ENCODE data around the gene ANXA4. TPM values are rescaled to one million over a fixed set of nuclear protein-coding genes. Genes with fewer than 3 reads are reported as not detected.

Gene ANXA4
- total and polyA plus RNA-seq, 2 of the 13 experiments (the other 11 are each of a cell fraction or from before 2014, with no cell fraction given) = 155 to 168 TPM

DNA sequence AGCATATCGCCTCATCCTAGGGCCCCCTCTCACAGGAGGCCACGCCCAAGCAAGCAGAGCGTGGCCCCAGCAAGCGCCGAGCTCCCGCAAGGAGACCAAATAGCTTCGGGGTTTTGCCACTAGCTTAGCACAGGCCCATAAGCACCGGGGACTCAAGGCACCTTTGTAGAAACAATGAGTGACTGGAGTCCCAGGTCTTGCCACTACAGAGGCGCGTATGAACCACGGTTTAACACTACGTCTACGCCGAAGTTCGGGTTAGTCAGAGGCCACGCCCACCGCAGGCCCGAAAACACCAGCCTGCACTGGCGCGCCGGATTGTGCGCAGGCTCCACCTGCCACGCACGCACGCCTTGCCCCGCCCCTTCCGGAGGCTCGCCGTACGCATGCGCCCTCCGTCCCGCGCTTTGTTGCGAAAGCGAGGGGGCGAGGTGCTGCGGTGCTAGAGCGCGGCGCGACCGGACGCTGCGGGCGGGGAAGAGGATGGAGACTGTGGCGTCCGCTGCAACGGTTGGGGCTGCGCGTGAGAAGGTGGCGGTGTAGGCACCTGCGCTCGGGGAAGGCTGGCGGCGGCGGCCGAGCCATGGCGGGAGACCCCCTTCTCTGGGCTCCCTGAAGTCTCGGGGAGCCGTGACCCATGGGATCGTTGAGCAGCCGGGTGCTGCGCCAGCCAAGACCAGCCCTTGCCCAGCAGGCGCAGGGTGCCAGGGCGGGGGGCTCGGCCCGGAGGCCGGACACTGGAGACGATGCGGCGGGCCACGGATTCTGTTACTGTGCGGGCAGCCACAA is 87.5 kb downstream of the ANXA4 start, which contains the start of gene GMCL1 (continued):
- TF ChIP-seq, protein P1, sequence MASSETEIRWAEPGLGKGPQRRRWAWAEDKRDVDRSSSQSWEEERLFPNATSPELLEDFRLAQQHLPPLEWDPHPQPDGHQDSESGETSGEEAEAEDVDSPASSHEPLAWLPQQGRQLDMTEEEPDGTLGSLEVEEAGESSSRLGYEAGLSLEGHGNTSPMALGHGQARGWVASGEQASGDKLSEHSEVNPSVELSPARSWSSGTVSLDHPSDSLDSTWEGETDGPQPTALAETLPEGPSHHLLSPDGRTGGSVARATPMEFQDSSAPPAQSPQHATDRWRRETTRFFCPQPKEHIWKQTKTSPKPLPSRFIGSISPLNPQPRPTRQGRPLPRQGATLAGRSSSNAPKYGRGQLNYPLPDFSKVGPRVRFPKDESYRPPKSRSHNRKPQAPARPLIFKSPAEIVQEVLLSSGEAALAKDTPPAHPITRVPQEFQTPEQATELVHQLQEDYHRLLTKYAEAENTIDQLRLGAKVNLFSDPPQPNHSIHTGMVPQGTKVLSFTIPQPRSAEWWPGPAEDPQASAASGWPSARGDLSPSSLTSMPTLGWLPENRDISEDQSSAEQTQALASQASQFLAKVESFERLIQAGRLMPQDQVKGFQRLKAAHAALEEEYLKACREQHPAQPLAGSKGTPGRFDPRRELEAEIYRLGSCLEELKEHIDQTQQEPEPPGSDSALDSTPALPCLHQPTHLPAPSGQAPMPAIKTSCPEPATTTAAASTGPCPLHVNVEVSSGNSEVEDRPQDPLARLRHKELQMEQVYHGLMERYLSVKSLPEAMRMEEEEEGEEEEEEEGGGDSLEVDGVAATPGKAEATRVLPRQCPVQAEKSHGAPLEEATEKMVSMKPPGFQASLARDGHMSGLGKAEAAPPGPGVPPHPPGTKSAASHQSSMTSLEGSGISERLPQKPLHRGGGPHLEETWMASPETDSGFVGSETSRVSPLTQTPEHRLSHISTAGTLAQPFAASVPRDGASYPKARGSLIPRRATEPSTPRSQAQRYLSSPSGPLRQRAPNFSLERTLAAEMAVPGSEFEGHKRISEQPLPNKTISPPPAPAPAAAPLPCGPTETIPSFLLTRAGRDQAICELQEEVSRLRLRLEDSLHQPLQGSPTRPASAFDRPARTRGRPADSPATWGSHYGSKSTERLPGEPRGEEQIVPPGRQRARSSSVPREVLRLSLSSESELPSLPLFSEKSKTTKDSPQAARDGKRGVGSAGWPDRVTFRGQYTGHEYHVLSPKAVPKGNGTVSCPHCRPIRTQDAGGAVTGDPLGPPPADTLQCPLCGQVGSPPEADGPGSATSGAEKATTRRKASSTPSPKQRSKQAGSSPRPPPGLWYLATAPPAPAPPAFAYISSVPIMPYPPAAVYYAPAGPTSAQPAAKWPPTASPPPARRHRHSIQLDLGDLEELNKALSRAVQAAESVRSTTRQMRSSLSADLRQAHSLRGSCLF (CRISPR knock-in tag; IDR thresholded peaks at IDR 0.05; ENCODE audit: borderline replicate concordance) = no peak
- 0 out of 2 replicates have a peak, but pooled peaks have one; percentile 44 for TF ChIP-seq ZNF441 (CRISPR knock-in tag; IDR thresholded peaks at IDR 0.05; ENCODE audit: borderline replicate concordance)
- no peak; the same call in 1 of the 2 replicates for TF ChIP-seq ZNF326 (CRISPR knock-in tag; IDR thresholded peaks at IDR 0.05; ENCODE audit: borderline replicate concordance)
- peak; percentile 93 for TF ChIP-seq PHF8 (CRISPR knock-in tag; IDR thresholded peaks at IDR 0.05)
- peak; percentile 97 for TF ChIP-seq HOXA9 (CRISPR knock-in tag; IDR thresholded peaks at IDR 0.05; ENCODE audit: borderline replicate concordance)
- peak; percentile 75 for TF ChIP-seq RARA (CRISPR knock-in tag; IDR thresholded peaks at IDR 0.05)
- 0 out of 2 replicates have a peak, but pooled peaks have one; percentile 80 for TF ChIP-seq ZNF329 (CRISPR knock-in tag; IDR thresholded peaks at IDR 0.05; ENCODE audit: low read depth)
- TF ChIP-seq, protein P2, sequence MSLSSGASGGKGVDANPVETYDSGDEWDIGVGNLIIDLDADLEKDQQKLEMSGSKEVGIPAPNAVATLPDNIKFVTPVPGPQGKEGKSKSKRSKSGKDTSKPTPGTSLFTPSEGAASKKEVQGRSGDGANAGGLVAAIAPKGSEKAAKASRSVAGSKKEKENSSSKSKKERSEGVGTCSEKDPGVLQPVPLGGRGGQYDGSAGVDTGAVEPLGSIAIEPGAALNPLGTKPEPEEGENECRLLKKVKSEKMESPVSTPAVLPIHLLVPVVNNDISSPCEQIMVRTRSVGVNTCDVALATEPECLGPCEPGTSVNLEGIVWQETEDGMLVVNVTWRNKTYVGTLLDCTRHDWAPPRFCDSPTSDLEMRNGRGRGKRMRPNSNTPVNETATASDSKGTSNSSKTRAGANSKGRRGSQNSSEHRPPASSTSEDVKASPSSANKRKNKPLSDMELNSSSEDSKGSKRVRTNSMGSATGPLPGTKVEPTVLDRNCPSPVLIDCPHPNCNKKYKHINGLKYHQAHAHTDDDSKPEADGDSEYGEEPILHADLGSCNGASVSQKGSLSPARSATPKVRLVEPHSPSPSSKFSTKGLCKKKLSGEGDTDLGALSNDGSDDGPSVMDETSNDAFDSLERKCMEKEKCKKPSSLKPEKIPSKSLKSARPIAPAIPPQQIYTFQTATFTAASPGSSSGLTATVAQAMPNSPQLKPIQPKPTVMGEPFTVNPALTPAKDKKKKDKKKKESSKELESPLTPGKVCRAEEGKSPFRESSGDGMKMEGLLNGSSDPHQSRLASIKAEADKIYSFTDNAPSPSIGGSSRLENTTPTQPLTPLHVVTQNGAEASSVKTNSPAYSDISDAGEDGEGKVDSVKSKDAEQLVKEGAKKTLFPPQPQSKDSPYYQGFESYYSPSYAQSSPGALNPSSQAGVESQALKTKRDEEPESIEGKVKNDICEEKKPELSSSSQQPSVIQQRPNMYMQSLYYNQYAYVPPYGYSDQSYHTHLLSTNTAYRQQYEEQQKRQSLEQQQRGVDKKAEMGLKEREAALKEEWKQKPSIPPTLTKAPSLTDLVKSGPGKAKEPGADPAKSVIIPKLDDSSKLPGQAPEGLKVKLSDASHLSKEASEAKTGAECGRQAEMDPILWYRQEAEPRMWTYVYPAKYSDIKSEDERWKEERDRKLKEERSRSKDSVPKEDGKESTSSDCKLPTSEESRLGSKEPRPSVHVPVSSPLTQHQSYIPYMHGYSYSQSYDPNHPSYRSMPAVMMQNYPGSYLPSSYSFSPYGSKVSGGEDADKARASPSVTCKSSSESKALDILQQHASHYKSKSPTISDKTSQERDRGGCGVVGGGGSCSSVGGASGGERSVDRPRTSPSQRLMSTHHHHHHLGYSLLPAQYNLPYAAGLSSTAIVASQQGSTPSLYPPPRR (CRISPR knock-in tag; IDR thresholded peaks at IDR 0.05; ENCODE audit: borderline replicate concordance) = no peak; the same call in 1 of the 2 replicates
- TF ChIP-seq ZNF225 (CRISPR knock-in tag; IDR thresholded peaks at IDR 0.05) = peak; percentile 62; the same call in 1 of the 2 replicates
- TF ChIP-seq, protein P3, sequence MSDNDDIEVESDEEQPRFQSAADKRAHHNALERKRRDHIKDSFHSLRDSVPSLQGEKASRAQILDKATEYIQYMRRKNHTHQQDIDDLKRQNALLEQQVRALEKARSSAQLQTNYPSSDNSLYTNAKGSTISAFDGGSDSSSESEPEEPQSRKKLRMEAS (IDR thresholded peaks at IDR 0.05) = peak; percentile 97
- TF ChIP-seq ZNF552 (CRISPR knock-in tag; IDR thresholded peaks at IDR 0.05; ENCODE audit: borderline replicate concordance) = peak; percentile 75; the same call in 1 of the 2 replicates
- TF ChIP-seq ZXDC (CRISPR knock-in tag; IDR thresholded peaks at IDR 0.05) = peak; percentile 90
- no peak for TF ChIP-seq ISX (CRISPR knock-in tag; conservative IDR thresholded peaks at IDR 0.05)
- TF ChIP-seq, protein P4, sequence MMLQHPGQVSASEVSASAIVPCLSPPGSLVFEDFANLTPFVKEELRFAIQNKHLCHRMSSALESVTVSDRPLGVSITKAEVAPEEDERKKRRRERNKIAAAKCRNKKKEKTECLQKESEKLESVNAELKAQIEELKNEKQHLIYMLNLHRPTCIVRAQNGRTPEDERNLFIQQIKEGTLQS (CRISPR knock-in tag; IDR thresholded peaks at IDR 0.05) = no peak; the same call in 1 of the 2 replicates
- TF ChIP-seq TBL1XR1 (IDR thresholded peaks at IDR 0.05; ENCODE audit: borderline replicate concordance, low read length, partially characterized antibody) = peak; percentile 46

Measured in HepG2 (cell line).